Body of pancreas (tissue), 4 donors: Measurements from ENCODE around the gene ZNF681. TPM values are rescaled to one million over a fixed set of nuclear protein-coding genes. Genes with fewer than 3 reads are reported as not detected.
"Not testable (repeated sequence)": the region's sequence is repeated elsewhere in the genome, so short reads cannot be mapped to it uniquely, and the experiment has no call there.

Experiments
- ATAC-seq: fragments of 150-250 bp; one replicate; pipeline ENCODE4 v1.9.1; 2016
- DNase-seq, 4 donors: peaks; one replicate each; pipeline ENCODE4 v3.0.0-alpha.2; 2019
- H3K27ac ChIP-seq, 4 donors: fragments of 200-600 bp; sonication (generic); 1 replicate in 3 of 4; 2 replicates in 1 of 4; pipeline versions ENCODE4 v1.5.1 to v1.6.1; 2016 to 2019; ENCODE audit warnings: mild to moderate bottlenecking in 1 of 4, mixed read lengths in 1 of 4, moderate library complexity in 1 of 4
- H3K27me3 ChIP-seq, 2 donors: fragments of 200-600 bp; sonication (generic); one replicate each; pipeline ENCODE4 v1.6.0; 2016; ENCODE audit warnings: mild to moderate bottlenecking in 1 of 2
- H3K36me3 ChIP-seq, 2 donors: fragments of 200-600 bp; sonication (generic); replicated peaks in 1 of 2; 2 replicates each; pipeline ENCODE4 v1.5.1; 2016; ENCODE audit warnings: low read depth in 2 of 2; ENCODE audit not compliant: insufficient read depth in 1 of 2
- H3K4me1 ChIP-seq: fragments of 200-600 bp; sonication (generic); one replicate; pipeline ENCODE4 v1.6.0; 2016
- H3K4me3 ChIP-seq, 2 donors: fragments of 200-600 bp; sonication (generic); 1 replicate in 1 of 2; 2 replicates in 1 of 2; pipeline ENCODE4 v1.5.1; 2016 to 2019
- H3K9me3 ChIP-seq, 3 donors: fragments of 200-600 bp; sonication (generic); 1 replicate in 2 of 3; 2 replicates in 1 of 3; pipeline ENCODE4 v1.5.1; 2016
- POLR2A ChIP-seq, 3 donors: fragments of 450-650 bp; IDR thresholded peaks; one replicate each; pipeline ENCODE4 v1.6.1; 2016; ENCODE audit warnings: antibody characterized with exemption in 3 of 3, mild to moderate bottlenecking in 2 of 3
- WGBS, 2 donors: methylation state at CpG; one replicate each; pipeline ENCODE4 v1.1.5; 2017; 5-methylcytosine and 5-hydroxymethylcytosine counted together
- intact Hi-C: fragments of 100-400 bp; cut with DNase I; formaldehyde crosslinking; loops from one replicate; pipeline ENCODE4 v1.15.1; 2023
- total RNA-seq, 2 donors: library from RNA; depleted of rRNA; stranded (reverse); fragments of >200 nt; gene quantifications; one replicate each; pipeline ENCODE4 v1.1.0, GENCODE V29; 2016
- TF ChIP-seq, protein P1 (sequence below), 7 experiments: fragments of 450-650 bp in 4 of 7; fragments of 200-600 bp in 3 of 7; sonication (generic) in 3 of 7; IDR thresholded peaks; one replicate each; pipeline ENCODE4 v1.5.1; 2016 to 2019; ENCODE audit warnings: antibody characterized with exemption in 7 of 7

The ZNF681 gene
- total RNA-seq, 2 donors from 2014 or later = 0.99 to 2.1 TPM

DNA sequence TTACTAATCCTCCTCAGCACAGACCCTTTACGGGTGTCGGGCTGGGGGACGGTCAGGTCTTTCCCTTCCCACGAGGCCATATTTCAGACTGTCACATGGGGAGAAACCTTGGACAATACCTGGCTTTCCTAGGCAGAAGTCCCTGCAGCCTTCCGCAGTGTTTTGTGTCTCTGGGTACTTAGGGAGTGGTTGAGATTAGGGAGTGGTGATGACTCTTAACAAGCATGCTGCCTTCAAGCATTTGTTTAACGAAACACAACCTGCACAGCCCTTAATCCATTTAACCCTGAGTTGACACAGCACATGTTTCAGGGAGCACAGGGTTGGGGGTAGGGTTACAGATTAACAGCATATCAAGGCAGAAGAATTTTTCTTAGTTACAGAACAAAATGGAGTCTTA lies 34.5 kb downstream of the ZNF681 start:
- H3K4me3 ChIP-seq, H3K4me1 ChIP-seq, H3K36me3 ChIP-seq, ATAC-seq, H3K27ac ChIP-seq, H3K9me3 ChIP-seq, H3K27me3 ChIP-seq, intact Hi-C loops, DNase-seq: not testable (repeated sequence)
- 0 to 2% methylated on average over 3 to 5 of the region's 6 CpGs for WGBS, 2 donors

DNA sequence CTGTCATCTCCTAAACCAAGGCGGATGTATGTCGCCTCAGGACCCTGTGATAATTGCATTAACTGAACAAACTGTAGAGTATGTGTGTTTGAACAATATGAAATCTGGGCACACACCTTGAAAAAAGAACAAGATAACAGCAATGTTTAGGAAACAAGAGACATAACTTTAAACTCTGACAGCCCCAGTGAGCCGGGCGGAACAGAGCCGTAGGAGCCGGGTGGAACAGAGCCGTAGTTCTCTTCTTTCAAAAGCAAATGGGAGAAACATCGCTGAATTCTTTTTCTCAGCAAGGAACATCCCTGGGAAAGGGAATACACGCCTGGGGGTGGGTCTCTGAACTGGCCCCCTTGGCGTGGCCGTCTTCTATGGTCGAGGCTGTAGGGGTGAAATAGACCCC lies 39.9 kb downstream of the ZNF681 start:
- no peak for ATAC-seq
- TF ChIP-seq POLR2A (IDR thresholded peaks at IDR 0.05) = no peak
- TF ChIP-seq, protein P1, sequence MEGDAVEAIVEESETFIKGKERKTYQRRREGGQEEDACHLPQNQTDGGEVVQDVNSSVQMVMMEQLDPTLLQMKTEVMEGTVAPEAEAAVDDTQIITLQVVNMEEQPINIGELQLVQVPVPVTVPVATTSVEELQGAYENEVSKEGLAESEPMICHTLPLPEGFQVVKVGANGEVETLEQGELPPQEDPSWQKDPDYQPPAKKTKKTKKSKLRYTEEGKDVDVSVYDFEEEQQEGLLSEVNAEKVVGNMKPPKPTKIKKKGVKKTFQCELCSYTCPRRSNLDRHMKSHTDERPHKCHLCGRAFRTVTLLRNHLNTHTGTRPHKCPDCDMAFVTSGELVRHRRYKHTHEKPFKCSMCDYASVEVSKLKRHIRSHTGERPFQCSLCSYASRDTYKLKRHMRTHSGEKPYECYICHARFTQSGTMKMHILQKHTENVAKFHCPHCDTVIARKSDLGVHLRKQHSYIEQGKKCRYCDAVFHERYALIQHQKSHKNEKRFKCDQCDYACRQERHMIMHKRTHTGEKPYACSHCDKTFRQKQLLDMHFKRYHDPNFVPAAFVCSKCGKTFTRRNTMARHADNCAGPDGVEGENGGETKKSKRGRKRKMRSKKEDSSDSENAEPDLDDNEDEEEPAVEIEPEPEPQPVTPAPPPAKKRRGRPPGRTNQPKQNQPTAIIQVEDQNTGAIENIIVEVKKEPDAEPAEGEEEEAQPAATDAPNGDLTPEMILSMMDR (IDR thresholded peaks at IDR 0.05) = no peak

DNA sequence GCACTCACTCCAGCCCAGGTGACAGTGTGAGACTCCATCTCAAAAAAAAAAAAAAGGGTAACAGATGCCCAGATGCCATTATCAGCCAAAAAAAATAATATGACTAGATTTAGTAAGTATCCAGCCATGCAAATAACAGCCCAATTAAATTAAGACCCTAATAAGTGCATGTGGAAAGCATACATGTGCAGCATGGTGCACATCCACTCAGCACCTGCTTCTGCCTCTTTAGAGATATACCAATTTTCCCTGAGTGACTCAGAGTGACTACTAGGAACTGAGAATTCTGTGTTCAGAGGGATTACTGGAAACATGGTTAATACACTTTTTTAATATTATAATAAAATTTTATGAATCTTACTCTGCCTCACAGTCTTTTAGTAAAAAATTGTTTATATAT lies 41.9 kb downstream of the ZNF681 start:
- H3K4me1 ChIP-seq = no peaks in the 10 kb centered on the region
- no peaks in the 10 kb centered on the region for H3K27me3 ChIP-seq
- TF ChIP-seq, protein P1 (IDR thresholded peaks at IDR 0.05) = no peak
- no peak for TF ChIP-seq POLR2A (IDR thresholded peaks at IDR 0.05)
- H3K27ac ChIP-seq = no peak overlapping the region
- DNase-seq = no peak
- H3K4me3 ChIP-seq = no peak overlapping the region
- intact Hi-C loops = no loop called here
- no peaks in the 10 kb centered on the region for H3K9me3 ChIP-seq
- no peak for ATAC-seq
- H3K36me3 ChIP-seq = no peaks in the 10 kb centered on the region

More for the DNA sequence above, 39.9 kb downstream of the ZNF681 start:
- Histone ChIP-seq H3K27me3 (no peaks in the 10 kb centered on the region), H3K4me1 (no peaks in the 10 kb centered on the region), H3K4me3 (no peak overlapping the region), H3K27ac (no peak overlapping the region), H3K36me3 (no peaks in the 10 kb centered on the region), H3K9me3 (no peaks in the 10 kb centered on the region)
- intact Hi-C loops = no loop called here
- WGBS, 2 donors = 4 to 6% methylated on average over 12 of the region's 12 CpGs
- no peak for DNase-seq

GRCh38 chr19:23709347-23709746 lies 49.3 kb downstream of the ZNF681 start:
- H3K27ac ChIP-seq = no peak overlapping the region
- 30 to 32% methylated on average over 2 of the region's 2 CpGs for WGBS, 2 donors
- H3K4me3 ChIP-seq = no peak overlapping the region
- ATAC-seq = no peak
- H3K36me3 ChIP-seq = no peaks in the 10 kb centered on the region
- H3K4me1 ChIP-seq = no peaks in the 10 kb centered on the region
- no peak for TF ChIP-seq POLR2A (IDR thresholded peaks at IDR 0.05)
- TF ChIP-seq, protein P1 (IDR thresholded peaks at IDR 0.05) = no peak
- no peaks in the 10 kb centered on the region for H3K9me3 ChIP-seq
- intact Hi-C loops = no loop called here
- DNase-seq = no peak
- H3K27me3 ChIP-seq = no peaks in the 10 kb centered on the region

- Histone ChIP-seq H3K4me3 (no peak overlapping the region), H3K4me1 (no peaks in the 10 kb centered on the region), H3K36me3 (no peaks in the 10 kb centered on the region), H3K27me3 (no peaks in the 10 kb centered on the region), H3K27ac (no peak overlapping the region), H3K9me3 (no peaks in the 10 kb centered on the region)
- 60 to 62% methylated on average over 1 of the region's 1 CpG for WGBS, 2 donors
- intact Hi-C loops = no loop called here
- DNase-seq (no peak), ATAC-seq (no peak)
- no peak for TF ChIP-seq POLR2A (IDR thresholded peaks at IDR 0.05)
- TF ChIP-seq, protein P1 (IDR thresholded peaks at IDR 0.05) = no peak
Measured at GRCh38 chr19:23706657-23707056, 52.0 kb downstream of the ZNF681 start.
